Measurements from ENCODE around the gene ZNF512. TPM values are rescaled to one million over a fixed set of nuclear protein-coding genes. Genes with fewer than 3 reads are reported as not detected.

ZNF512 gene
- total and polyA plus RNA-seq, 9 of the 15 experiments (the other 6 are each of a cell fraction or from before 2014, with no cell fraction given): 24.7 to 101 (median 65.9) TPM

DNA sequence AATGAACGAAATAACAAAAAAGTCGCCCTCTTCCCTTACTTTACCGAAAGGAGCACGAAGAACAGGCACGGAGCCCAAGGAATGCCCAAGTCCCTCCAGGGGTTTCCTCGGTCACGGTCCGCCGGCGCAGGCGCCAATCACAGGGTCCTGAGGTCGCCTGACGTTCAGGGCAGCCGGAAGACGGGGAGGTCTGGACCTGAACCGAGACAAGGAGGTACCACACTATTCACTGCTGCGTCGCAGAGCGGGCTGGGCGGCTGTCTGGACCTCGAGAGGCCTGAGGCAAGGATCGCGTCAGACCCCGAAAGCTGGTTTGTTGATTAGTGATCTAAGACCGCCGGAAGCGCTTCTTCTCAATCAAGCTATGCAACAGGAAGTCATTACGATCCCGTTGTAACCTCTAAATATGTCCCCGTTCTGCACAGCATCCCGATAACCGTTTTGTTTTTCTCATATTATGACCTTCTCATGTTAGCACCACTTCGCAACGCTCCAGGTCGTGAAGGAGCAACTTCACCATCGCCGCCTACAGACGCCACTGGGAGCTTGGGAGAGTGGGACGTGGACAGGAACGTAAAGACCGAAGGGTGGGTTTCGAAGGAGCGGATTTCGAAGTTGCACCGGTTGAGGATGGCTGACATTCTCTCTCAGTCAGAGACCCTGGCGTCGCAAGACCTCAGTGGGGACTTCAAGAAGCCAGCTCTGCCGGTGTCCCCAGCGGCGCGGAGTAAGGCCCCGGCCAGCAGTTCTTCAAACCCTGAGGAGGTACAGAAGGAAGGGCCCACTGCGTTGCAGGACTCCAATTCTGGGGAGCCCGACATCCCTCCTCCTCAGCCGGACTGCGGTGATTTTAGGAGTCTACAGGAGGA lies 80.7 kb downstream of the ZNF512 start, which contains the start of the genes SLC4A1AP and SUPT7L (continued):
- TF ChIP-seq FOXM1 (IDR thresholded peaks at IDR 0.05; ENCODE audit: low read depth) (peak; percentile 68), FOXM1 (CRISPR knock-in tag; IDR thresholded peaks at IDR 0.05; ENCODE audit: low read depth) (no peak), BDP1 (IDR thresholded peaks at IDR 0.05; ENCODE audit: insufficient read depth, insufficient read length) (no peak), SREBF1 (IDR thresholded peaks at IDR 0.05; ENCODE audit: borderline replicate concordance, low read depth, low read length) (no peak; the same call in 1 of the 2 replicates), HNRNPK (IDR thresholded peaks at IDR 0.05; ENCODE audit: low read depth, low read length, poor library complexity, severe bottlenecking) (no peak), POLR2G (IDR thresholded peaks at IDR 0.05; ENCODE audit: low read depth, low read length) (peak; percentile 88), ZNF561 (CRISPR knock-in tag; conservative IDR thresholded peaks at IDR 0.05) (no peak), PML (IDR thresholded peaks at IDR 0.05; ENCODE audit: low read length) (no peak; the same call in 1 of the 2 replicates), NFE2L1 (tag; IDR thresholded peaks at IDR 0.05; ENCODE audit: borderline replicate concordance, low read depth) (no peak), THRAP3 (IDR thresholded peaks at IDR 0.05; ENCODE audit: borderline replicate concordance) (peak; percentile 95), CBX3 (IDR thresholded peaks at IDR 0.05; ENCODE audit: borderline replicate concordance in 1 of 2, low read length in 2 of 2) (peak in 1 of 2 experiments; percentile 90; a peak in 2 of 3 replicates), FOXP1 (CRISPR knock-in tag; IDR thresholded peaks at IDR 0.05) (peak; percentile 83), CUX1 (CRISPR knock-in tag; IDR thresholded peaks at IDR 0.05) (no peak), NR2C2 (CRISPR knock-in tag; IDR thresholded peaks at IDR 0.05) (peak; percentile 94), NR2C2 (tag; IDR thresholded peaks at IDR 0.05) (peak; percentile 99), DDX20 (tag; IDR thresholded peaks at IDR 0.05; ENCODE audit: low read depth) (no peak; the same call in 1 of the 2 replicates), ZFX (CRISPR knock-in tag; IDR thresholded peaks at IDR 0.05) (peak; percentile 54), MYC (IDR thresholded peaks at IDR 0.05; ENCODE audit: low read depth, low read length) (no peak; the same call in 1 of the 2 replicates), MYC (CRISPR knock-in tag; IDR thresholded peaks at IDR 0.05; ENCODE audit: borderline replicate concordance, low read depth) (peak; percentile 57; the same call in 1 of the 2 replicates), PRPF4 (IDR thresholded peaks at IDR 0.05; ENCODE audit: insufficient read depth, low read depth, low read length, poor library complexity, severe bottlenecking) (no peak)
- TF ChIP-seq, protein P1, sequence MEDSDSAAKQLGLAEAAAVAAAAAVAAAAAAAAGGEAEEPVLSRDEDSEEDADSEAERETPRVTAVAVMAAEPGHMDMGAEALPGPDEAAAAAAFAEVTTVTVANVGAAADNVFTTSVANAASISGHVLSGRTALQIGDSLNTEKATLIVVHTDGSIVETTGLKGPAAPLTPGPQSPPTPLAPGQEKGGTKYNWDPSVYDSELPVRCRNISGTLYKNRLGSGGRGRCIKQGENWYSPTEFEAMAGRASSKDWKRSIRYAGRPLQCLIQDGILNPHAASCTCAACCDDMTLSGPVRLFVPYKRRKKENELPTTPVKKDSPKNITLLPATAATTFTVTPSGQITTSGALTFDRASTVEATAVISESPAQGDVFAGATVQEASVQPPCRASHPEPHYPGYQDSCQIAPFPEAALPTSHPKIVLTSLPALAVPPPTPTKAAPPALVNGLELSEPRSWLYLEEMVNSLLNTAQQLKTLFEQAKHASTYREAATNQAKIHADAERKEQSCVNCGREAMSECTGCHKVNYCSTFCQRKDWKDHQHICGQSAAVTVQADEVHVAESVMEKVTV (CRISPR knock-in tag; IDR thresholded peaks at IDR 0.05): no peak

Data from K562 (cell line).